ENCODE measurements around the gene RFC1.
A peak's percentile ranks its signal among the peaks of the same experiment; 100 is the strongest.
"Not testable (repeated sequence)": the region's sequence is repeated elsewhere in the genome, so short reads cannot be mapped to it uniquely, and the experiment has no call there.

The RFC1 gene

GRCh38 chr4:39354254-39354552, 12.0 kb downstream of the RFC1 start:
- TF ChIP-seq CTCF (IDR thresholded peaks at IDR 0.05; ENCODE audit: low read depth, low read length, missing control alignments), result no peak
- H3K4me3 ChIP-seq (replicated peaks; ENCODE audit: low read depth, low read length), result peak overlapping the region; percentile 30; the same call in 1 of the 2 replicates
- no peak for DNase-seq (ENCODE audit: extremely low read depth, low read depth)

- peak; percentile 29 for DNase-seq (ENCODE audit: extremely low read depth, low read depth)
- no peak for TF ChIP-seq CTCF (IDR thresholded peaks at IDR 0.05; ENCODE audit: low read depth, low read length, missing control alignments)
- H3K4me3 ChIP-seq (replicated peaks; ENCODE audit: low read depth, low read length), result peak overlapping the region; percentile 30; the same call in 1 of the 2 replicates
These were observed 12.5 kb downstream of the RFC1 start for GRCh38 chr4:39353478-39354253.

- H3K4me3 ChIP-seq (replicated peaks; ENCODE audit: low read depth, low read length); DNase-seq (ENCODE audit: extremely low read depth, low read depth): not testable (repeated sequence)
These were observed 13.0 kb downstream of the RFC1 start for GRCh38 chr4:39353149-39353477.

GRCh38 chr4:39349326-39349725, 16.8 kb downstream of the RFC1 start:
- TF ChIP-seq CTCF (IDR thresholded peaks at IDR 0.05; ENCODE audit: low read depth, low read length, missing control alignments), result no peak
- no peak for DNase-seq (ENCODE audit: extremely low read depth, low read depth)
- H3K4me3 ChIP-seq (replicated peaks; ENCODE audit: low read depth, low read length), result no peak overlapping the region

- no peak for TF ChIP-seq CTCF (IDR thresholded peaks at IDR 0.05; ENCODE audit: low read depth, low read length, missing control alignments)
- no peak for DNase-seq (ENCODE audit: extremely low read depth, low read depth)
- H3K4me3 ChIP-seq (replicated peaks; ENCODE audit: low read depth, low read length), result no peak overlapping the region
These were observed 17.5 kb downstream of the RFC1 start for GRCh38 chr4:39348371-39349315.

- no peak for DNase-seq (ENCODE audit: extremely low read depth, low read depth)
- no peak for TF ChIP-seq CTCF (IDR thresholded peaks at IDR 0.05; ENCODE audit: low read depth, low read length, missing control alignments)
- H3K4me3 ChIP-seq (replicated peaks; ENCODE audit: low read depth, low read length), result no peak overlapping the region
These were observed 19.2 kb downstream of the RFC1 start for GRCh38 chr4:39346856-39347519.

- no peak for DNase-seq (ENCODE audit: extremely low read depth, low read depth)
- no peak for TF ChIP-seq CTCF (IDR thresholded peaks at IDR 0.05; ENCODE audit: low read depth, low read length, missing control alignments)
- no peak overlapping the region for H3K4me3 ChIP-seq (replicated peaks; ENCODE audit: low read depth, low read length)
These were observed 23.4 kb downstream of the RFC1 start for GRCh38 chr4:39342731-39343130.

Measured in HFF-Myc (cell line).